BLaER1 treated with 17β-estradiol and CSF1 and Interleukin-3, amounts not matched to agents 10 nM and 100 nM (cell line): ENCODE results near the gene LDLRAD3.

Experiments
- H3K27ac ChIP-seq, 11 experiments: shearing (Covaris generic); formaldehyde crosslinking; 2 replicates each; pipeline ENCODE4 v1.8.1; 2022
- H3K27me3 ChIP-seq, 11 experiments: shearing (Covaris generic); formaldehyde crosslinking; 2 replicates each; pipeline ENCODE4 v1.8.1; 2022
- H3K36me3 ChIP-seq, 11 experiments: shearing (Covaris generic); formaldehyde crosslinking; 2 replicates each; pipeline ENCODE4 v1.8.1; 2022
- H3K4me1 ChIP-seq, 10 experiments: shearing (Covaris generic); formaldehyde crosslinking; 2 replicates each; pipeline ENCODE4 v1.8.1; 2022
- H3K4me2 ChIP-seq, 11 experiments: shearing (Covaris generic); formaldehyde crosslinking; 2 replicates each; pipeline ENCODE4 v1.8.1; 2022
- H3K4me3 ChIP-seq, 10 experiments: shearing (Covaris generic); formaldehyde crosslinking; 2 replicates each; pipeline ENCODE4 v1.8.1; 2022
- H3K9ac ChIP-seq, 11 experiments: shearing (Covaris generic); formaldehyde crosslinking; 2 replicates each; pipeline ENCODE4 v1.8.1; 2022
- H3K9me3 ChIP-seq, 11 experiments: shearing (Covaris generic); formaldehyde crosslinking; replicated peaks in 1 of 11; 2 replicates each; pipeline ENCODE4 v1.8.1; 2022
- H4K20me1 ChIP-seq, 11 experiments: shearing (Covaris generic); formaldehyde crosslinking; 2 replicates each; pipeline ENCODE4 v1.8.1; 2022
- Cebpa-rat ChIP-seq, 11 experiments: shearing (Covaris generic); IDR thresholded peaks; 2 replicates each; pipeline ENCODE4 v1.8.1; 2022

The LDLRAD3 gene

DNA sequence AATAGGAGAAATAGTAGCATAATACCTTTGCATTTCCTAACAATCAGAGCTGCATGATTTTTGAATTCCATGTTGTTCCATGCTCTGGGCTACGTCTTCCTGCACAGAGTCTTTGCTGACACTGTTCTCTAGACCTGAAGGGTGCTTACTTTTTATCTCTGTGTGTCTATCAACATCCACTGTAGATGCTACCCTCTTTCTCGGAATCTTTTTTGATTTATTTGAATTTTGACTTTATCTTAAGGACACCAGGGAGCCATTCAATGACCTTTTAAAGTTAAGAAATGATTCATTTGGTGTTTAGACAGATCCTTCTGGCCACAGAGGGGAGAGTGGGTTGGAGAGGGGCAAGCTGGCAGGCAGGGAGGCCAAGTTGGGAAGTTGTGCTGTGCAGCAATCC lies 90.1 kb downstream of the LDLRAD3 start:
- H3K27me3 ChIP-seq: no peaks in the 10 kb centered on the region
- no peak for TF ChIP-seq Cebpa-rat (IDR thresholded peaks at IDR 0.05)
- H3K27ac ChIP-seq: no peak overlapping the region
- H3K36me3 ChIP-seq: peaks cover 17 to 80% (median 52%) of the 10 kb centered on the region in 11 experiments; a peak in 21 of 22 replicates
- peaks cover 0 to 75% (median 27%) of the 10 kb centered on the region in 11 experiments; a peak in 13 of 22 replicates for H4K20me1 ChIP-seq
- no peak overlapping the region for H3K4me2 ChIP-seq
- H3K4me3 ChIP-seq: no peak overlapping the region
- H3K4me1 ChIP-seq: peaks cover 13 to 28% (median 22%) of the 10 kb centered on the region in 10 experiments
- no peak overlapping the region for H3K9ac ChIP-seq
- H3K9me3 ChIP-seq: peaks cover 0 to 26% (median 9%) of the 10 kb centered on the region in 11 experiments; a peak in 11 of 22 replicates

DNA sequence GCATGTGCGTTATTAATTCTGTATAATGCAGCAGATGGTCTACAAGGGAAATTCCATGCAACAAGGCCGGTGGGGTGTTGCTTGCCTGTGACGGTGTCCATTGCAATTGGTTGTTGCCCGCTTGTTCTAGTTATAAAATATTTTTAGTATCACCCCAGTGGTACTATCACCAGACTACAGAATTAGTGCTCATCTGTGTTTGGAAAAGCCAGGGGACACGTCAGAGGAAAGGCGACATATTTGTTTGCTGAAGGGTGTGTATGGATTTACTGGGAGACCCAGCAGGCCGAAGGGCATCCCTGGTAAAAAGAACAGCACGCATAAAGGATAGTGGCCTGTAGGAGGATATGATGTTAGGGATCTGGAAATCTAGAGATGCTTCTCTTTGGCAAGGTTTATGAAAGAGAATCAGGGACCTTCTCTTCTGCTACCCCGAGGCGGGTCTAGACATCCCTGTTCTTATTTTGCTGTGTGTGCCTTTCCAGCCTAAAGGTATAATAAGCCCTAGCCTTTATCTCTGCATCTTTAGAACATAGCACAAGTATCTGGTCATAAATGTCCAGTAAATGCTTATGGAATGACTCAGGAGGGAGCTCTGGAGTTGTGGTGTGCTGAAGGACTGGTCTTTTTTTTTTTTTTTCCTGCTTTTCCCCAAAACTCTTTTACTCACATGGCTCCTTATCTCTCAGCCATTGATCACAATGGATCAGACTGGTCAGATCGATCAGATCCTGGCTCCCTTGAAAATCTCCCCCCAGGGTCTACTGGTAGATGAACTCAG lies 90.9 kb downstream of the LDLRAD3 start:
- H3K27ac ChIP-seq: no peak overlapping the region
- no peak for TF ChIP-seq Cebpa-rat (IDR thresholded peaks at IDR 0.05)
- no peak overlapping the region for H3K4me3 ChIP-seq
- no peak overlapping the region for H3K9ac ChIP-seq
- H3K27me3 ChIP-seq: no peaks in the 10 kb centered on the region
- H3K36me3 ChIP-seq: peaks cover 17 to 80% (median 53%) of the 10 kb centered on the region in 11 experiments; a peak in 21 of 22 replicates
- H3K9me3 ChIP-seq: peaks cover 0 to 26% (median 9%) of the 10 kb centered on the region in 11 experiments; a peak in 11 of 22 replicates
- no peak overlapping the region for H3K4me2 ChIP-seq
- H3K4me1 ChIP-seq: peaks cover 11 to 21% (median 17%) of the 10 kb centered on the region in 10 experiments
- H4K20me1 ChIP-seq: peaks cover 0 to 68% (median 27%) of the 10 kb centered on the region in 11 experiments; a peak in 13 of 22 replicates

DNA sequence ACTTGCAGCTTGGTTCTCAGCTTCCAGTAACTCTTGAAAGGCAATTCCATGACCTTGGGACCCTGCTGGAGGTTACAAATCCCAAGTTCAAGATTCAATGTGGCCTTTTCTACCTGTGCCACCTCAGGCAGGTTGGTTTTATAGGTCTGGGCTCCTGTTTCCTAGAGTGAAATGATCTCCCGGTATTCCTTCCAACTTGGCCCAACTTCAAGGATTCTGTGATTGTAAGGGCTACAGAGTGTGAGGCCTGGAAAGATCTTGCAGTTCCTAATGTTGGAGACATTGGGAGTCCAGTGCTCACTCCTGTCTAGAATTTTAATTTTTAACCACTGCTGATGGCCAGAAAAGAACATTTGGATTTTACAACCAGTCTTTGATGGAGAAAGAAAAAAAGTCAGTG lies 91.6 kb downstream of the LDLRAD3 start:
- H3K4me1 ChIP-seq: peaks cover 4 to 14% (median 10%) of the 10 kb centered on the region in 10 experiments
- H3K4me3 ChIP-seq: no peak overlapping the region
- no peak overlapping the region for H3K4me2 ChIP-seq
- no peak overlapping the region for H3K9ac ChIP-seq
- no peaks in the 10 kb centered on the region for H3K27me3 ChIP-seq
- H3K36me3 ChIP-seq: peaks cover 17 to 85% (median 57%) of the 10 kb centered on the region in 11 experiments; a peak in 21 of 22 replicates
- peaks cover 0 to 26% (median 9%) of the 10 kb centered on the region in 11 experiments; a peak in 11 of 22 replicates for H3K9me3 ChIP-seq
- no peak for TF ChIP-seq Cebpa-rat (IDR thresholded peaks at IDR 0.05)
- H4K20me1 ChIP-seq: peaks cover 0 to 61% (median 23%) of the 10 kb centered on the region in 11 experiments; a peak in 13 of 22 replicates
- H3K27ac ChIP-seq: no peak overlapping the region

DNA sequence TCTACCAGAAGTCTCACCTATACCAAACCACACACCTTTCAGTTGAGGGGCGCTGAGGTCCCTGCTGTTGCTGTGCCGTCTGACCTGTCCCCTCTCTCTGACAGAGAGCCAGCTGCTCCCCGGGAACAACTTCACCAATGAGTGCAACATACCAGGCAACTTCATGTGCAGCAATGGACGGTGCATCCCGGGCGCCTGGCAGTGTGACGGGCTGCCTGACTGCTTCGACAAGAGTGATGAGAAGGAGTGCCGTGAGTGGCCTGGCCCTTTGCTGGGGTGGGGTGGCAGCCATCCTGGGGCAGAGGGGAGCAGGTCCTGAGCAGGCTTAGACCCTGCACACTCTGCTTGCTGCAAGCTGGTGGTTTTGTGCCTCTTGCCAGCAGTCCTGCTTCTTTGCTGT lies 92.1 kb downstream of the LDLRAD3 start:
- TF ChIP-seq Cebpa-rat (IDR thresholded peaks at IDR 0.05): no peak
- no peak overlapping the region for H3K27ac ChIP-seq
- H3K9me3 ChIP-seq: peaks cover 0 to 26% (median 9%) of the 10 kb centered on the region in 11 experiments; a peak in 11 of 22 replicates
- H3K9ac ChIP-seq: no peak overlapping the region
- no peak overlapping the region for H3K4me2 ChIP-seq
- H3K4me3 ChIP-seq: no peak overlapping the region
- peaks cover 0 to 8% (median 4%) of the 10 kb centered on the region in 10 experiments; a peak in 12 of 20 replicates for H3K4me1 ChIP-seq
- H4K20me1 ChIP-seq: peaks cover 0 to 56% (median 18%) of the 10 kb centered on the region in 11 experiments; a peak in 11 of 22 replicates
- no peaks in the 10 kb centered on the region for H3K27me3 ChIP-seq
- peaks cover 17 to 86% (median 57%) of the 10 kb centered on the region in 11 experiments; a peak in 21 of 22 replicates for H3K36me3 ChIP-seq

DNA sequence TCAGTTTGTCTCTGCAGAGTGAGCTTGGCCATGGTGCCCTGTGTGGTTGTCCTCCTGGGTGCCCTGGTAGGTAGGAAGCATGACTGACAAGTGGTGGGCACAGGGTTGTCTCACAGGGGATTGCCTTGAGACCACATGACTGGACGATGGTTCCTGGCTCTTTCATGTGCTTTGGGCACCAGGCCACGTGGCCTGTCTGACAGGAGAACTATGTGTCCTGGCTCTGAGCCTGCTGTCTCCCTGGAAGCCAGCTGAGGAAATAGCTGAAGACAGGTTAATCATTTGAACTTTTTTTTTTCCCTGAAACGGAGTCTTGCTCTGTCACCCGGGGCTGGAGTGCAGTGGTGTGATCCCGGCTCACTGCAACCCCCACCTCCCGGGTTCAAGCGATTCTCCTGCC lies 93.2 kb downstream of the LDLRAD3 start:
- H3K27me3 ChIP-seq: no peaks in the 10 kb centered on the region

GRCh38 chr11:36038541-36038940 lies 94.7 kb downstream of the LDLRAD3 start:
- H3K27ac ChIP-seq: no peak overlapping the region
- H4K20me1 ChIP-seq: peaks cover 0 to 43% (median 13%) of the 10 kb centered on the region in 11 experiments; a peak in 11 of 22 replicates
- peaks cover 19 to 72% (median 50%) of the 10 kb centered on the region in 11 experiments; a peak in 21 of 22 replicates for H3K36me3 ChIP-seq
- no peaks in the 10 kb centered on the region for H3K27me3 ChIP-seq
- no peak overlapping the region for H3K4me3 ChIP-seq
- no peak overlapping the region for H3K4me2 ChIP-seq
- no peak overlapping the region for H3K9ac ChIP-seq
- H3K4me1 ChIP-seq: peaks cover 0 to 27% (median 11%) of the 10 kb centered on the region in 10 experiments; a peak in 14 of 20 replicates
- peaks cover 0 to 10% (median under 1%) of the 10 kb centered on the region in 11 experiments; a peak in 6 of 22 replicates for H3K9me3 ChIP-seq
- TF ChIP-seq Cebpa-rat (IDR thresholded peaks at IDR 0.05): no peak

More for the DNA sequence above, 93.2 kb downstream of the LDLRAD3 start:
- H4K20me1 ChIP-seq: peaks cover 0 to 46% (median 13%) of the 10 kb centered on the region in 11 experiments; a peak in 11 of 22 replicates
- peaks cover 0 to 22% (median 9%) of the 10 kb centered on the region in 11 experiments; a peak in 11 of 22 replicates for H3K9me3 ChIP-seq
- H3K9ac ChIP-seq: no peak overlapping the region
- H3K27ac ChIP-seq: no peak overlapping the region
- H3K4me3 ChIP-seq: no peak overlapping the region
- peaks cover 17 to 77% (median 53%) of the 10 kb centered on the region in 11 experiments; a peak in 21 of 22 replicates for H3K36me3 ChIP-seq
- TF ChIP-seq Cebpa-rat (IDR thresholded peaks at IDR 0.05): no peak
- H3K4me1 ChIP-seq: peaks cover 0 to 13% (median 2%) of the 10 kb centered on the region in 10 experiments; a peak in 11 of 20 replicates
- no peak overlapping the region for H3K4me2 ChIP-seq

GRCh38 chr11:36039471-36039870 lies 95.6 kb downstream of the LDLRAD3 start:
- Histone ChIP-seq H3K27ac (no peak overlapping the region), H3K4me3 (no peak overlapping the region), H3K9ac (no peak overlapping the region), H3K4me1 (peaks cover 0 to 31% (median 11%) of the 10 kb centered on the region in 10 experiments; a peak in 14 of 20 replicates), H3K4me2 (no peak overlapping the region), H3K36me3 (peaks cover 24 to 78% (median 49%) of the 10 kb centered on the region in 11 experiments; a peak in 21 of 22 replicates), H3K27me3 (no peaks in the 10 kb centered on the region), H4K20me1 (peaks cover 0 to 44% (median 13%) of the 10 kb centered on the region in 11 experiments; a peak in 11 of 22 replicates), H3K9me3 (peaks cover 0 to 2% (median 0%) of the 10 kb centered on the region in 11 experiments; a peak in 2 of 22 replicates)
- no peak for TF ChIP-seq Cebpa-rat (IDR thresholded peaks at IDR 0.05)

GRCh38 chr11:36041988-36042611 lies 98.2 kb downstream of the LDLRAD3 start:
- H4K20me1 ChIP-seq: peaks cover 0 to 23% (median 0%) of the 10 kb centered on the region in 11 experiments; a peak in 5 of 22 replicates
- H3K27me3 ChIP-seq: no peaks in the 10 kb centered on the region
- no peaks in the 10 kb centered on the region for H3K9me3 ChIP-seq
- no peak overlapping the region for H3K9ac ChIP-seq
- peak overlapping the region in 5 of 11 experiments; percentile 4 to 32 (median 19); a peak in 5 of 22 replicates for H3K27ac ChIP-seq
- H3K36me3 ChIP-seq: peaks cover 16 to 78% (median 36%) of the 10 kb centered on the region in 11 experiments; a peak in 19 of 22 replicates
- H3K4me1 ChIP-seq: peaks cover 0 to 43% (median 11%) of the 10 kb centered on the region in 10 experiments; a peak in 14 of 20 replicates
- no peak overlapping the region for H3K4me3 ChIP-seq
- TF ChIP-seq Cebpa-rat (IDR thresholded peaks at IDR 0.05): no peak
- peak overlapping the region in 2 of 11 experiments; percentile 15 to 20; a peak in 2 of 22 replicates for H3K4me2 ChIP-seq
